GM12878 (cell line): Measurements from ENCODE around the gene VCL. TPM values are rescaled to one million over a fixed set of nuclear protein-coding genes. Genes with fewer than 3 reads are reported as not detected.

Source experiments
- ATAC-seq: fragments of 200-7000 bp; cut with Tn5 transposase; 3 replicates; pipeline ENCODE4 v1.9.1; 2020; ENCODE audit warnings: mild to moderate bottlenecking, moderate library complexity
- BruUV-seq: library from RNA; stranded (reverse); fragments of 400-500 nt; replicated peaks from 2 replicates; lab custom pipeline; 2021; lab: Mats Ljungman, UMichigan
- CTCF ChIA-PET: fragments of 300-600 bp; sonication (Branson Sonifier 250); formaldehyde crosslinking; extraction: SDS; loops from one replicate; lab custom pipeline; 2021; ENCODE audit warnings: inconsistent platforms; lab: Yijun Ruan, JAX
- POLR2A ChIA-PET: fragments of 350-600 bp; formaldehyde crosslinking; extraction: SDS; loops from one replicate; lab custom pipeline; 2021; ENCODE audit warnings: inconsistent platforms; lab: Charles Lee
- RAD21 ChIA-PET: fragments of 300-600 bp; sonication (Branson Sonifier 250); formaldehyde crosslinking; loops from one replicate; lab custom pipeline; 2023; ENCODE audit warnings: antibody characterized with exemption; ENCODE audit not compliant: unreplicated experiment; lab: Charles Lee
- SMC1A ChIA-PET: fragments of 300-600 bp; sonication (Branson Sonifier 250); formaldehyde crosslinking; loops from one replicate; lab custom pipeline; 2023; ENCODE audit not compliant: unreplicated experiment, uncharacterized antibody; lab: Charles Lee
- DNase-seq: peaks from one replicate; pipeline ENCODE4 v3.0.0-alpha.2; 2011; ENCODE audit warnings: low read depth, low spot score
- FAIRE-seq: peaks from 3 replicates; lab custom pipeline; 2011; peaks lifted over from hg19 to GRCh38; lab: Jason Lieb, UNC
- H2AFZ ChIP-seq: 2 replicates; pipeline ENCODE4 v1.6.0; 2011; ENCODE audit warnings: low read depth, low read length, control low read depth; ENCODE audit not compliant: control insufficient read depth
- H3K27ac ChIP-seq: 2 replicates; pipeline ENCODE4 v1.5.1; 2011; ENCODE audit warnings: control low read depth; ENCODE audit not compliant: control insufficient read depth, insufficient read depth
- H3K27me3 ChIP-seq, 2 experiments: replicated peaks in 1 of 2; 2 replicates each; pipeline versions ENCODE4 v1.6.0 to v1.6.1; 2011; ENCODE audit warnings: low read length in 1 of 2; ENCODE audit not compliant: control insufficient read depth in 2 of 2, insufficient read depth in 2 of 2
- H3K36me3 ChIP-seq, 2 experiments: 2 replicates each; pipeline ENCODE4 v1.5.1; 2011; ENCODE audit warnings: low read length in 1 of 2; ENCODE audit not compliant: control insufficient read depth in 2 of 2, insufficient read depth in 2 of 2
- H3K4me1 ChIP-seq: 2 replicates; pipeline ENCODE4 v1.6.1; 2011; ENCODE audit warnings: mild to moderate bottlenecking, low read length, moderate library complexity, mixed read lengths; ENCODE audit not compliant: control insufficient read depth, insufficient read depth
- H3K4me2 ChIP-seq: 2 replicates; pipeline ENCODE4 v1.6.0; 2011; ENCODE audit warnings: control low read depth; ENCODE audit not compliant: control insufficient read depth, insufficient read depth
- H3K4me3 ChIP-seq: fragments of 200-600 bp; sonication (generic); 2 replicates; pipeline ENCODE4 v1.5.1; 2016
- H3K79me2 ChIP-seq: 2 replicates; pipeline ENCODE4 v1.6.0; 2011; ENCODE audit warnings: low read length; ENCODE audit not compliant: control insufficient read depth, insufficient read depth
- H3K9ac ChIP-seq: 2 replicates; pipeline ENCODE4 v1.8.0; 2011; ENCODE audit warnings: low read length, control low read depth, mixed read lengths; ENCODE audit not compliant: control insufficient read depth, insufficient read depth
- H3K9me3 ChIP-seq: replicated peaks from 3 replicates; pipeline ENCODE4 v1.5.1; 2011; ENCODE audit warnings: mild to moderate bottlenecking, low read length; ENCODE audit not compliant: control insufficient read depth, insufficient read depth
- H4K20me1 ChIP-seq: 2 replicates; pipeline ENCODE4 v1.6.0; 2011; ENCODE audit not compliant: control insufficient read depth, insufficient read depth
- CBFB ChIP-seq: IDR thresholded peaks from 2 replicates; pipeline ENCODE4 v1.6.1; 2016; ENCODE audit warnings: antibody characterized with exemption, low read depth
- E2F8 ChIP-seq: fragments of 450-650 bp; IDR thresholded peaks from 2 replicates; pipeline ENCODE4 v1.6.1; 2018; ENCODE audit warnings: mild to moderate bottlenecking, low read depth, moderate library complexity; ENCODE audit not compliant: partially characterized antibody
- ETV6 ChIP-seq, 2 experiments: fragments of 450-650 bp in 1 of 2; IDR thresholded peaks in 1 of 2; conservative IDR thresholded peaks in 1 of 2; 2 replicates each; pipeline ENCODE4 v1.6.1; 2014; ENCODE audit warnings: antibody characterized with exemption in 1 of 2, borderline replicate concordance in 1 of 2, low read depth in 1 of 2, mild to moderate bottlenecking in 1 of 2, moderate library complexity in 1 of 2
- HDGF ChIP-seq: fragments of 450-650 bp; IDR thresholded peaks from 2 replicates; pipeline ENCODE4 v1.6.1; 2016; ENCODE audit warnings: antibody characterized with exemption
- IKZF1 ChIP-seq: fragments of 450-650 bp; conservative IDR thresholded peaks from 2 replicates; pipeline ENCODE4 v1.6.1; 2017; ENCODE audit warnings: antibody characterized with exemption, mild to moderate bottlenecking
- IRF5 ChIP-seq: fragments of 450-650 bp; IDR thresholded peaks from 2 replicates; pipeline ENCODE4 v1.6.1; 2017; ENCODE audit warnings: borderline replicate concordance
- KAT2A ChIP-seq: conservative IDR thresholded peaks from 2 replicates; pipeline ENCODE4 v1.6.1; 2011; ENCODE audit warnings: low read depth, low read length; ENCODE audit not compliant: control insufficient read depth
- NBN ChIP-seq: fragments of 450-650 bp; IDR thresholded peaks from 2 replicates; pipeline ENCODE4 v1.6.1; 2016
- PAX5 ChIP-seq: IDR thresholded peaks from 2 replicates; pipeline ENCODE4 v1.6.1; 2011; ENCODE audit warnings: low read depth, low read length, borderline replicate concordance
- RELB ChIP-seq: fragments of 450-650 bp; IDR thresholded peaks from 2 replicates; pipeline ENCODE4 v1.6.1; 2017; ENCODE audit warnings: low read depth, mild to moderate bottlenecking, moderate library complexity
- SREBF2 ChIP-seq: IDR thresholded peaks from 2 replicates; pipeline ENCODE4 v1.6.1; 2012; ENCODE audit warnings: mild to moderate bottlenecking, low read length
- TAF1 ChIP-seq: IDR thresholded peaks from 2 replicates; pipeline ENCODE4 v1.6.1; 2011; ENCODE audit warnings: mild to moderate bottlenecking, low read depth, low read length, borderline replicate concordance
- TBL1XR1 ChIP-seq: IDR thresholded peaks from 2 replicates; pipeline ENCODE4 v1.6.1; 2012; ENCODE audit warnings: low read depth, low read length, improper control_type of control experiment
- ZBTB33 ChIP-seq: fragments of 450-650 bp; IDR thresholded peaks from 2 replicates; pipeline ENCODE4 v1.6.1; 2017; ENCODE audit warnings: mild to moderate bottlenecking
- WGBS: methylation state at CpG from one replicate; pipeline ENCODE4 v1.1.6; 2016; ENCODE audit warnings: low lambda C conversion rate; ENCODE audit not compliant: insufficient replicate concordance, insufficient coverage; ENCODE audit errors: missing lambda C conversion rate; 5-methylcytosine and 5-hydroxymethylcytosine counted together
- in situ Hi-C: fragments of 300-500 bp; cut with MboI; formaldehyde crosslinking; loops from 9 replicates; pipeline ENCODE4 v1.14.3; 2018; ENCODE audit warnings: mixed read lengths
- intact Hi-C: fragments of 100-400 bp; cut with micrococcal nuclease; formaldehyde crosslinking; loops from one replicate; pipeline ENCODE4 v1.14.2; 2022; ENCODE audit not compliant: unreplicated experiment
- polyA plus RNA-seq, 11 experiments: library from polyadenylated mRNA; depleted of rRNA in 4 of 11; unstranded in 6 of 11; stranded (reverse) in 5 of 11; fragments of >200 nt; fragmentation: Nextera tagmentation in 4 of 11; fragmentation: Illumina TruSeq in 1 of 11; extraction: Ambion mirVana in 4 of 11; extraction: Trizol in 1 of 11; gene quantifications; 1 replicate in 1 of 11; 2 replicates in 10 of 11; pipeline versions ENCODE4 v1.2.1 to v1.2.3, GENCODE V29; 2011 to 2016; ENCODE audit warnings: inconsistent platforms in 2 of 11, missing spikeins in 2 of 11, low read depth in 1 of 11
- total RNA-seq, 4 experiments: library from RNA; depleted of rRNA in 3 of 4; stranded (reverse); fragments of >200 nt in 3 of 4; fragmentation: Illumina TruSeq in 1 of 4; extraction: Trizol in 1 of 4; gene quantifications; 2 replicates each; pipeline versions ENCODE4 v1.2.1 to v1.2.3, GENCODE V29; 2013 to 2021

Gene VCL
- total and polyA plus RNA-seq, 10 of the 15 experiments (the other 5 are each of a cell fraction or from before 2014, with no cell fraction given), result 6.7 to 54.6 (median 24.3) TPM

GRCh38 chr10:73998929-73999691, 1.2 kb downstream of the VCL start:
- peaks cover 6% of the 10 kb centered on the region for H3K79me2 ChIP-seq
- intact Hi-C loops (loop anchor here (5.0 kb wide), 1 partner anchor 42 kb away; no protein-coding TSS in a partner anchor), in situ Hi-C loops (no loop called here)
- no peak overlapping the region; the same call in none of the 2 replicates for H2AFZ ChIP-seq
- H3K36me3 ChIP-seq, result no peaks in the 10 kb centered on the region
- H3K9me3 ChIP-seq, result no peaks in the 10 kb centered on the region
- H3K27me3 ChIP-seq, result no peaks in the 10 kb centered on the region
- ATAC-seq, result peak; percentile 3; the same call in 2 of the 3 replicates
- H3K4me2 ChIP-seq, result peak overlapping the region; percentile 85
- no peak overlapping the region for H3K27ac ChIP-seq
- peak; percentile 18 for FAIRE-seq
- peak overlapping the region; percentile 86 for H3K4me3 ChIP-seq
- RAD21 ChIA-PET, result interaction anchor here (0.6 to 1.6 kb wide), 9 partner anchors 9 to 1116 kb away, joined by 3 to 7 read pairs (median 3); no protein-coding TSS in a partner anchor
- CTCF ChIA-PET, result interaction anchor here (0.6 to 3.5 kb wide), 9 partner anchors 25 to 81 kb away, joined by 3 to 13 read pairs (median 3); no protein-coding TSS in a partner anchor
- POLR2A ChIA-PET, result interaction anchor here (0.5 to 1.5 kb wide), 5 partner anchors 9 to 504 kb away, joined by 3 to 5 read pairs (median 3); no protein-coding TSS in a partner anchor
- no peak for DNase-seq
- no TSS peak for BruUV-seq
- peaks cover 9% of the 10 kb centered on the region for H3K4me1 ChIP-seq
- WGBS, result 43% methylated on average over 14 of the region's 14 CpGs
- peak overlapping the region; percentile 58 for H3K9ac ChIP-seq
- SMC1A ChIA-PET, result interaction anchor here (0.7 to 5.2 kb wide), 15 partner anchors 7 to 105 kb away, joined by 3 to 22 read pairs (median 4); no protein-coding TSS in a partner anchor
- no peaks in the 10 kb centered on the region for H4K20me1 ChIP-seq
- no peak for TF ChIP-seq KAT2A
- TF ChIP-seq HDGF, result 0 out of 2 replicates have a peak, but pooled peaks have one; percentile 32
- no peak for TF ChIP-seq ZBTB33
- no peak for TF ChIP-seq IRF5
- peak; percentile 71 for TF ChIP-seq IKZF1
- no peak for TF ChIP-seq ETV6 (conservative IDR thresholded peaks at IDR 0.05 in 1 of 2, IDR thresholded peaks at IDR 0.05 in 1 of 2; ENCODE audit: borderline replicate concordance in 1 of 2, low read depth in 1 of 2)
- TF ChIP-seq TAF1, result peak; percentile 85; the same call in 1 of the 2 replicates
- TF ChIP-seq PAX5, result 0 out of 2 replicates have a peak, but pooled peaks have one; percentile 34
- 0 out of 2 replicates have a peak, but pooled peaks have one; percentile 43 for TF ChIP-seq RELB
- 0 out of 2 replicates have a peak, but pooled peaks have one; percentile 29 for TF ChIP-seq NBN
- no peak for TF ChIP-seq E2F8
- no peak for TF ChIP-seq CBFB
- no peak for TF ChIP-seq SREBF2
- no peak for TF ChIP-seq TBL1XR1
